Epithelial cell of esophagus (primary cell): ENCODE measurements around the gene MYOCOS.
"Not testable (repeated sequence)": the region's sequence is repeated elsewhere in the genome, so short reads cannot be mapped to it uniquely, and the experiment has no call there.

ENCODE experiments used
- DNase-seq: peaks from one replicate; pipeline ENCODE4 v3.0.0; 2010; ENCODE audit warnings: low read depth
- H3K4me3 ChIP-seq: 2 replicates; pipeline ENCODE4 v1.5.1; 2011; ENCODE audit warnings: mild to moderate bottlenecking, low read length, control low read depth
- TF ChIP-seq, protein P1 (sequence below): IDR thresholded peaks from 2 replicates; pipeline ENCODE4 v1.5.1; 2011; ENCODE audit warnings: low read depth, mild to moderate bottlenecking, low read length, control low read depth, inconsistent platforms; ENCODE audit not compliant: insufficient read depth; ENCODE audit errors: missing control alignments

Gene MYOCOS

DNA sequence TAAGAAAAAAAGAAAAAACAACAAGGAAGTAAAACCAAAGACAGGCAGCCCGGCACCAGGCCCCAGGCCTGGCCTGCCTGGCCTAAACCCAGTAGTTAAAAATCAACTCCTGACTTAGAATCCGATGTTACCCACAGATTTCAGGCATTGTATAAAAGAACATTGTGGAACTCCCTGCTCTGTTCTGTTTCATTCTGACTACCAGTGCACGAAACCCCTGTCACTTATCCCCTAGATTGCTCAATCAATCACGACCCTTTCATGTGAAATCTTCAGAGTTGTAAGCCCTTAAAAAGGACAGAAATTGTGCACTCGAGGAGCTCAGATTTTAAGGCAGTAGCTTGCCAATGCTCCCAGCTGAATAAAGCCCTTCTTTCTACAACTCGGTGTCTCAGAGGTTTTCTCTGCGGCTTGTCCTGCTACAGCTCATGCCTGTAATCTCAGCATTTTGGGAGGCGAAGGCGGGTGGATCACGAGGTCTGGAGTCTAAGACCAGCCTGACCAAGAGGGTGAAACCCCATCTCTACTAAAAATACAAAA lies 15.6 kb upstream of the MYOCOS start:
- TF ChIP-seq, protein P1, sequence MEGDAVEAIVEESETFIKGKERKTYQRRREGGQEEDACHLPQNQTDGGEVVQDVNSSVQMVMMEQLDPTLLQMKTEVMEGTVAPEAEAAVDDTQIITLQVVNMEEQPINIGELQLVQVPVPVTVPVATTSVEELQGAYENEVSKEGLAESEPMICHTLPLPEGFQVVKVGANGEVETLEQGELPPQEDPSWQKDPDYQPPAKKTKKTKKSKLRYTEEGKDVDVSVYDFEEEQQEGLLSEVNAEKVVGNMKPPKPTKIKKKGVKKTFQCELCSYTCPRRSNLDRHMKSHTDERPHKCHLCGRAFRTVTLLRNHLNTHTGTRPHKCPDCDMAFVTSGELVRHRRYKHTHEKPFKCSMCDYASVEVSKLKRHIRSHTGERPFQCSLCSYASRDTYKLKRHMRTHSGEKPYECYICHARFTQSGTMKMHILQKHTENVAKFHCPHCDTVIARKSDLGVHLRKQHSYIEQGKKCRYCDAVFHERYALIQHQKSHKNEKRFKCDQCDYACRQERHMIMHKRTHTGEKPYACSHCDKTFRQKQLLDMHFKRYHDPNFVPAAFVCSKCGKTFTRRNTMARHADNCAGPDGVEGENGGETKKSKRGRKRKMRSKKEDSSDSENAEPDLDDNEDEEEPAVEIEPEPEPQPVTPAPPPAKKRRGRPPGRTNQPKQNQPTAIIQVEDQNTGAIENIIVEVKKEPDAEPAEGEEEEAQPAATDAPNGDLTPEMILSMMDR: no peak

DNA sequence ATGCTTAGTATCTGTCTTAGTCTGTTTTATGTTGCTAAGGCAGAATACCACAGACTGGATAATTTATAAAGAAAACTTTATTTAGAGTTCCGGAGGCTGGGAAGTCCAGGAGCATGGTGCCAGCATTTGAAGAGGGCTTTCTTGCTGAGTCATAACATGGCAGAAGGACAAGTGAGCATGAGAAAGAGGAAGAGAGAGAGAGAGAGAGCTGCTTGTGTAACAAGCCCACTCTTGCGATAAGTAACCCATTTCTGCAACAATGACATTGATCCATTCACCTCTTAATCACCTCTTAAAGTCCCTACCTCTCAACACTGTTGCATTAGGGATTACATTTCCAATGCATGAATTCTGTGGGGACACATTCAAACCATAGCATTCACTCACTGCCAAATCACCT lies 11.7 kb upstream of the MYOCOS start:
- no peak overlapping the region for H3K4me3 ChIP-seq
- TF ChIP-seq, protein P1: no peak
- peak; percentile 24 for DNase-seq

More for the DNA sequence above, 15.6 kb upstream of the MYOCOS start:
- no peak for DNase-seq
- H3K4me3 ChIP-seq: no peak overlapping the region

DNA sequence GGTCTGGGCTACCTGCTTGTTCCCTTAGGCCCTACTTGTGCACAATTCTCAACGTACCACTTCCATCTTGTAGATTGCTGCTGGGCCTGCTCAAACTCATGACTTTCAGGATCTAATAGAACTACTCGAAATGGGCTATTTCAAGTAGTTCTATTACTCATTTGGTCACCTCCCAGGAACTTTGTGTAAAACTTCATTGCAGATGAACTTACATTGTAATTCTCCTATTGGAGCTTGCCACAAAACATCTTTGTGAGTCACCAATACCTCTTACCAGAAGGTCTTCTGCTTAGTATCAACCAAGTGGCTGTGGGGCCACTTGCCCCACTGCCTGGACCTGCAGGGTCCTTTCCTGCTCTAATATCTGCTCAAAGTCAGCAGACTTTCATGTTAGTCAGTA lies 10.7 kb upstream of the MYOCOS start:
- peak; percentile 9 for DNase-seq
- TF ChIP-seq, protein P1: no peak

DNA sequence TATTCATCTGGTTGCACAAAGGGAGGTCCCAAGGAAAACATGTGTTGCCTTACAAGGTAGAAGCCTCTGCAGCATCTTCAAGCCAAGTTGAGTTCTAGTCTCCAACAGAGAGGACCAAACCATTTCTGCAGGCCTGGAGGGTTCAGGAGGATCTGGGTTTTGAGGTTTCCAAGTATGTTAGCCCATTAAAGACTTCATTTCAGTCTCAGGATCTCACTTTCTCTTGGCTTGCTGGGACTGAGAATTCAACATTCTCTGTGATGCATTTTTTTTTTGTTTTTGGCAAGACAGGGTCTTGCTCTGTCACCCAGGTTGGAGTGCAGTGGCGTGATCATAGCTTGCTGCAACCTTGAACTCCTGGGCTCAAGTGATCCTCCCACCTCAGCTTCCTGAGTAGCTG lies 8.8 kb upstream of the MYOCOS start:
- TF ChIP-seq, protein P1: no peak
- no peak for DNase-seq
- no peak overlapping the region for H3K4me3 ChIP-seq

More for the DNA sequence above, 10.7 kb upstream of the MYOCOS start:
- no peak overlapping the region for H3K4me3 ChIP-seq

DNA sequence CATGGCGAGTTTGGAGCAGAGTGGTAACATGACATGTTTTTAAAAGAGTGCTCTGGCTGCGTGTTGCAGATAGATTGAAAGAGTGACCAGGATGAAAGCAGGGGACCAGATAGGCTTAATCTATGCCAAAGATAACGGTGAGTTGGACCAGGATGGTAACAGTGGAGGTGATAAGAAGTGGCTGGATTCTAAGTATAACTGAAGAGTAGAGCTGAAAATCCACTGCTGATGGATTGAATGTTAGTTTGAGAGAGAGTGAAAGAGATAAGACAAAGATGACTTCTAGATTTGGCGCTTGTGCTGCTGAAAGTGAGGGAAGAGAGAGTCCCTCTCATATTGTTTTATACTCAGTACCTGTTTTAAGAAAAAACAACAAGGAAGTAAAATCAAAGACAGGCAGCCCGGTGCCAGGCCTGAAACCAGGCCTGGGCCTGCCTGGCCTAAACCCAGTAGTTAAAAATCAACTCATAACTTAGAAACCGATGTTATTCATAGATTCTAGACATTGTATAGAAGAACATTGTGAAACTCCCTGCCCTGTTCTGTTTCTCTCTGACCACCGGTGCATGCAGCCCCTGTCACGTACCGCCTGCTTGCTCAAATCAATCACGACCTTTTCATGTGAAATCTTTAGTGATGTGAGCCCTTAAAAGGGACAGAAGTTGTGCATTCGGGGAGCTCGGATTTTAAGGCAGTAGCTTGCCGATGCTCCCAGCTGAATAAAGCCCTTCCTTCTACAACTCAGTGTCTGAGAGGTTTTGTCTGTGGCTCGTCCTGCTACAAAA lies 6.7 kb upstream of the MYOCOS start:
- H3K4me3 ChIP-seq, DNase-seq: not testable (repeated sequence)

DNA sequence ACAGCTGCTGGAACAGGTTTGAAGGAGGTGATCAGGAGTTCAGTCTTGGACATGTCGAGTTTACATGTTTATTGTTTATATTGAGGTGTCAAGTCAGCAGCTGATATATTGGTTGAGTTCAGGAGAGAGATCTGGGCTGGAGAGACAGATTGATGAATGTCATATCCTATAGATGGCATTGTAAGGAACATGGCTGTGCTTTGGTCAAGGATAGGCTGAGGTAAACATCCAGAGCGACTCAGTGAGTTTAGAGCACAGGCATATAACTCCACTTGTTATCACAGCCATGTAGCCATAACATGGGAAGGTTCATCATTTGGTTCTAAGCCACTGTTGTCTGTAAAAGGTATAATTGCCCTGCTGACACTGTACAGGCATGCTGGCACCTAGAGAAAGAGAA lies 5.5 kb upstream of the MYOCOS start:
- DNase-seq: no peak
- no peak overlapping the region for H3K4me3 ChIP-seq
- TF ChIP-seq, protein P1: no peak

DNA sequence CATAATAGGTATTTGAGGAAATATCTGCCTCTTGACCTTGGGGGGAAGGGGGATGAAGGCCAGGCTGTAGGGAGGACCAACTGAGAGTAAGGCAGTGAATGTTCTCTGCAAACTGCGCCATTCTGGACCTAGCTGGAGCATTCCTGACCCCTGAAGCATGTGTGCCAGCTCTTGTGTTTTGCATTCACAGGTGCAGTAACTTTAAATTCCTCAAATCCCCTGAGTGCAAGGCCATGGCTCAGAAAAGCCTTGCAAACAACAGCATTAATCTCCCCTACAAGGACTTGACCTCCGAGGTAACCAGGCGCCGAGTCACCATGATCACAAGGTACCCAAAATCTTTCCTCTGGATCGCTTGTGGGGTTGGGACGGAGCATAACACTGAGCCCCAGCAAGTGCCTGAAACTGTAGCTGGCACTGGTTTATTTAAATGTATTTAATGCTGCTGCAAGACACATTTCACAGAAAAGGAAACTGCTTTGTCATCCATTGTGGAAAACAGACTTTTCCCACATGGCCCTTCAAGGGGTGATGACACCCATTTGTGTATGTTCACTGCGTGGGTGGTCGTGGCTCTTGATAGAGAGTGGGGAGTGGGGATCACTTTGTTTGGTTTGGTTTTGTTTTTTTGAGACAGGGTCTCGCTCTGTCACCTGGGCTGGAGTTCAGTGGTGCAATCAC lies 1.7 kb downstream of the MYOCOS start:
- DNase-seq: no peak
- TF ChIP-seq, protein P1: no peak
- H3K4me3 ChIP-seq: no peak overlapping the region
